H1 (cell line): Measurements from ENCODE around the gene PHF3. TPM values are rescaled to one million over a fixed set of nuclear protein-coding genes. Genes with fewer than 3 reads are reported as not detected.

Experiments used
- CTCF ChIA-PET: fragments of 300-600 bp; sonication (Branson Sonifier 250); formaldehyde crosslinking; loops from one replicate; lab custom pipeline; 2021; ENCODE audit not compliant: partially characterized antibody; lab: Charles Lee
- POLR2A ChIA-PET: fragments of 300-600 bp; sonication (Branson Sonifier 250); formaldehyde crosslinking; loops from one replicate; lab custom pipeline; 2021; ENCODE audit warnings: inconsistent platforms; ENCODE audit not compliant: partially characterized antibody; lab: Charles Lee
- DNase-seq, 2 experiments: peaks; one replicate each; pipeline versions ENCODE4 v3.0.0 to v3.0.0-alpha.2; 2010 to 2022; ENCODE audit warnings: low spot score in 2 of 2, low read depth in 1 of 2, mixed read lengths in 1 of 2
- FAIRE-seq: peaks from 2 replicates; lab custom pipeline; 2011; peaks lifted over from hg19 to GRCh38; lab: Jason Lieb, UNC
- H2AFZ ChIP-seq: 2 replicates; pipeline ENCODE4 v1.8.1; 2012; ENCODE audit warnings: low read length, inconsistent platforms
- H2AK5ac ChIP-seq: 2 replicates; pipeline ENCODE4 v1.6.1; 2013; ENCODE audit warnings: low read depth, low read length
- H2BK120ac ChIP-seq: replicated peaks from 2 replicates; pipeline ENCODE3; 2013; ENCODE audit warnings: low read depth, low read length, inconsistent platforms
- H2BK12ac ChIP-seq: 2 replicates; pipeline ENCODE4 v1.6.1; 2013; ENCODE audit warnings: low read depth, low read length
- H2BK15ac ChIP-seq: 2 replicates; pipeline ENCODE4 v1.6.1; 2013; ENCODE audit warnings: low read length
- H2BK20ac ChIP-seq: 2 replicates; pipeline ENCODE4 v1.6.1; 2013; ENCODE audit warnings: low read length
- H2BK5ac ChIP-seq: 2 replicates; pipeline ENCODE4 v1.6.1; 2013; ENCODE audit warnings: low read depth, low read length
- H3K14ac ChIP-seq: 2 replicates; pipeline ENCODE4 v1.6.1; 2013; ENCODE audit warnings: inconsistent platforms; ENCODE audit not compliant: insufficient read length
- H3K18ac ChIP-seq: 2 replicates; pipeline ENCODE4 v1.6.1; 2013; ENCODE audit warnings: low read length; ENCODE audit errors: extremely low read depth
- H3K23ac ChIP-seq: 2 replicates; pipeline ENCODE4 v1.6.1; 2013; ENCODE audit warnings: inconsistent platforms; ENCODE audit not compliant: insufficient read length
- H3K23me2 ChIP-seq: 2 replicates; pipeline ENCODE4 v1.6.1; 2013; ENCODE audit warnings: low read depth, low read length
- H3K27ac ChIP-seq: 2 replicates; pipeline ENCODE4 v1.6.1; 2011; ENCODE audit warnings: low read depth, low read length, inconsistent platforms
- H3K27me3 ChIP-seq, 4 experiments: replicated peaks in 1 of 4; 1 replicate in 1 of 4; 2 replicates in 3 of 4; pipeline versions ENCODE4 v1.6.1 to v1.8.1; 2011 to 2013; ENCODE audit warnings: low read length in 3 of 4, mild to moderate bottlenecking in 3 of 4, inconsistent platforms in 2 of 4, mixed read lengths in 2 of 4, moderate library complexity in 1 of 4; ENCODE audit not compliant: control insufficient read depth in 3 of 4, insufficient read depth in 3 of 4; ENCODE audit errors: extremely low read depth in 1 of 4
- H3K36me3 ChIP-seq, 4 experiments: 2 replicates each; pipeline versions ENCODE4 v1.6.1 to v1.8.1; 2011 to 2013; ENCODE audit warnings: mild to moderate bottlenecking in 4 of 4, low read length in 3 of 4, moderate library complexity in 2 of 4, control low read depth in 1 of 4, inconsistent platforms in 1 of 4; ENCODE audit not compliant: insufficient read depth in 4 of 4, control insufficient read depth in 2 of 4
- H3K4ac ChIP-seq: replicated peaks from 2 replicates; pipeline ENCODE3; 2013; ENCODE audit warnings: low read length, low read depth, mixed read lengths, inconsistent platforms; ENCODE audit not compliant: insufficient read length
- H3K4me1 ChIP-seq, 4 experiments: replicated peaks in 1 of 4; 1 replicate in 1 of 4; 2 replicates in 3 of 4; pipeline versions ENCODE4 v1.6.1 to v1.8.1; 2011 to 2013; ENCODE audit warnings: low read length in 3 of 4, inconsistent platforms in 2 of 4, mixed read lengths in 1 of 4; ENCODE audit not compliant: insufficient read depth in 4 of 4, control insufficient read depth in 3 of 4
- H3K4me2 ChIP-seq, 2 experiments: 2 replicates each; pipeline versions ENCODE4 v1.6.1 to v1.8.1; 2011 to 2013; ENCODE audit warnings: low read depth in 2 of 2, low read length in 2 of 2, control low read depth in 1 of 2, inconsistent platforms in 1 of 2, mild to moderate bottlenecking in 1 of 2; ENCODE audit not compliant: insufficient read depth in 1 of 2
- H3K4me3 ChIP-seq, 4 experiments: fragments of 200-600, 300-600 bp in 1 of 4; sonication (generic), shearing (Covaris generic), sonication (Bioruptor Twin) in 1 of 4; 2 replicates each; pipeline versions ENCODE4 v1.5.1 to v1.8.1; 2011 to 2016; ENCODE audit warnings: low read length in 4 of 4, low read depth in 3 of 4, control low read depth in 2 of 4, inconsistent platforms in 2 of 4, mild to moderate bottlenecking in 2 of 4, mixed read lengths in 1 of 4, moderate library complexity in 1 of 4; ENCODE audit not compliant: insufficient read depth in 2 of 4; ENCODE audit errors: extremely low read depth in 1 of 4
- H3K56ac ChIP-seq: replicated peaks from 2 replicates; pipeline ENCODE3; 2013; ENCODE audit warnings: low read depth, mild to moderate bottlenecking, mixed read lengths, low read length, inconsistent platforms; ENCODE audit not compliant: insufficient read length
- H3K79me1 ChIP-seq: 2 replicates; pipeline ENCODE4 v1.6.1; 2013; ENCODE audit warnings: low read depth, low read length, control low read depth
- H3K79me2 ChIP-seq, 2 experiments: 2 replicates each; pipeline versions ENCODE4 v1.6.1 to v1.8.1; 2012 to 2013; ENCODE audit warnings: low read length in 2 of 2, mild to moderate bottlenecking in 2 of 2, inconsistent platforms in 1 of 2; ENCODE audit not compliant: insufficient read depth in 2 of 2, control insufficient read depth in 1 of 2
- H3K9ac ChIP-seq, 4 experiments: replicated peaks in 1 of 4; 1 replicate in 1 of 4; 2 replicates in 3 of 4; pipeline versions ENCODE4 v1.6.1 to v1.8.1; 2011 to 2013; ENCODE audit warnings: low read depth in 3 of 4, low read length in 3 of 4, control low read depth in 2 of 4, mild to moderate bottlenecking in 2 of 4, moderate library complexity in 2 of 4, inconsistent platforms in 1 of 4; ENCODE audit errors: extremely low read depth in 1 of 4
- H3K9me3 ChIP-seq, 2 experiments: 2 replicates each; pipeline versions ENCODE4 v1.6.1 to v1.8.1; 2012 to 2013; ENCODE audit warnings: mild to moderate bottlenecking in 2 of 2, moderate library complexity in 2 of 2, control low read depth in 1 of 2, inconsistent platforms in 1 of 2, low read depth in 1 of 2, low read length in 1 of 2, mixed read lengths in 1 of 2; ENCODE audit not compliant: insufficient read depth in 2 of 2
- H4K20me1 ChIP-seq, 2 experiments: replicated peaks in 1 of 2; 2 replicates each; pipeline versions ENCODE3 to v1.8.1; 2011 to 2013; ENCODE audit warnings: inconsistent platforms in 2 of 2, low read length in 2 of 2, mild to moderate bottlenecking in 1 of 2; ENCODE audit not compliant: insufficient read depth in 2 of 2, control insufficient read depth in 1 of 2
- H4K5ac ChIP-seq: 2 replicates; pipeline ENCODE4 v1.6.1; 2013; ENCODE audit warnings: low read length, low read depth, mixed read lengths, inconsistent platforms; ENCODE audit not compliant: insufficient read length
- H4K8ac ChIP-seq: 2 replicates; pipeline ENCODE4 v1.8.0; 2013; ENCODE audit warnings: mild to moderate bottlenecking, moderate library complexity, low read length, inconsistent platforms; ENCODE audit not compliant: insufficient read depth; ENCODE audit errors: extremely low read depth
- H4K91ac ChIP-seq: replicated peaks from 2 replicates; pipeline ENCODE3; 2013; ENCODE audit warnings: low read length, mixed read lengths, inconsistent platforms; ENCODE audit not compliant: insufficient read length
- ASH2L ChIP-seq: fragments of 200-600, 300-600 bp; sonication (generic); IDR thresholded peaks from one replicate; pipeline ENCODE4 v1.7.1; 2017; ENCODE audit warnings: low read length
- BCL11A ChIP-seq, 2 experiments: IDR thresholded peaks; one replicate each; pipeline ENCODE4 v1.6.1; 2011; ENCODE audit warnings: low read depth in 2 of 2, low read length in 2 of 2, mild to moderate bottlenecking in 2 of 2
- CBX5 ChIP-seq: fragments of 300-800, 300-1000 bp; sonication (generic); IDR thresholded peaks from 2 replicates; pipeline ENCODE4 v1.7.1; 2016; ENCODE audit warnings: antibody characterized with exemption, low read length, low read depth
- FOSL1 ChIP-seq: IDR thresholded peaks from 2 replicates; pipeline ENCODE4 v1.6.1; 2011; ENCODE audit warnings: mild to moderate bottlenecking, low read depth, low read length, moderate library complexity; ENCODE audit not compliant: insufficient read depth
- KDM4A ChIP-seq: IDR thresholded peaks from one replicate; pipeline ENCODE4 v1.7.1; 2012; ENCODE audit warnings: low read depth, mild to moderate bottlenecking, moderate library complexity, low read length, inconsistent platforms; ENCODE audit not compliant: severe bottlenecking
- POLR2AphosphoS5 ChIP-seq: IDR thresholded peaks from 2 replicates; pipeline ENCODE4 v1.6.1; 2011; ENCODE audit warnings: low read depth, low read length
- POU5F1 ChIP-seq: IDR thresholded peaks from 2 replicates; pipeline ENCODE4 v1.6.1; 2011; ENCODE audit warnings: low read depth, mild to moderate bottlenecking, low read length, moderate library complexity
- SIN3A ChIP-seq, 2 experiments: IDR thresholded peaks in 1 of 2; conservative IDR thresholded peaks in 1 of 2; 2 replicates each; pipeline ENCODE4 v1.6.1; 2011 to 2012; ENCODE audit warnings: low read length in 2 of 2, improper control_type of control experiment in 1 of 2, low read depth in 1 of 2, mild to moderate bottlenecking in 1 of 2
- SP1 ChIP-seq: IDR thresholded peaks from 2 replicates; pipeline ENCODE4 v1.6.1; 2011; ENCODE audit warnings: low read depth, low read length
- SP2 ChIP-seq: IDR thresholded peaks from 2 replicates; pipeline ENCODE4 v1.6.1; 2012; ENCODE audit warnings: mild to moderate bottlenecking, low read length, inconsistent platforms
- USF2 ChIP-seq: IDR thresholded peaks from 2 replicates; pipeline ENCODE4 v1.6.1; 2011; ENCODE audit warnings: low read length, improper control_type of control experiment
- WGBS, 2 experiments: shearing (Covaris generic) in 1 of 2; methylation state at CpG; one replicate each; pipeline versions ENCODE4 v1.1.6 to v1.1.7; 2013 to 2015; ENCODE audit warnings: low lambda C conversion rate in 2 of 2, mixed read lengths in 2 of 2, inconsistent platforms in 1 of 2, low coverage in 1 of 2, missing lambda C conversion rate in 1 of 2; ENCODE audit not compliant: insufficient replicate concordance in 2 of 2, insufficient coverage in 1 of 2, insufficient read length in 1 of 2; ENCODE audit errors: extremely low coverage in 1 of 2, missing lambda C conversion rate in 1 of 2; 5-methylcytosine and 5-hydroxymethylcytosine counted together
- polyA plus RNA-seq, 7 experiments: library from polyadenylated mRNA; depleted of rRNA in 3 of 7; stranded (reverse) in 5 of 7; unstranded in 2 of 7; fragments of >200 nt in 5 of 7; fragments of 200-250 nt in 2 of 7; gene quantifications; 1 replicate in 5 of 7; 2 replicates in 1 of 7; 4 replicates in 1 of 7; pipeline versions ENCODE4 v1.2.1 to v1.2.3, GENCODE V29; 2011 to 2013; ENCODE audit warnings: missing spikeins in 2 of 7, mixed read lengths in 2 of 7
- total RNA-seq: library from RNA; stranded (reverse); fragmentation: NEBNext Ultra II Directional; extraction: Animal tissue kit (Norgen Biotek cat#: 25700); gene quantifications from 2 replicates; pipeline ENCODE4 v1.2.1, GENCODE V29; 2021

The PHF3 gene
- total and polyA plus RNA-seq, 2 of the 8 experiments (the other 6 are each of a cell fraction or from before 2014, with no cell fraction given) = 10.1 to 69.3 TPM

- no peak overlapping the region for H4K8ac ChIP-seq
- no peaks in the 10 kb centered on the region for H3K27me3 ChIP-seq
- H3K23me2 ChIP-seq = no peaks in the 10 kb centered on the region; the same call in 1 of the 2 replicates
- no peaks in the 10 kb centered on the region for H3K36me3 ChIP-seq
- H3K27ac ChIP-seq = no peak overlapping the region
- H3K18ac ChIP-seq = no peak overlapping the region
- no peak overlapping the region for H4K5ac ChIP-seq
- no peak overlapping the region for H3K4me3 ChIP-seq
- 86% methylated on average over 1 of the region's 1 CpG; no CpG with 5 or more reads in 1 of the 2 experiments for WGBS, 2 experiments
- H3K4ac ChIP-seq = no peak overlapping the region
- no peaks in the 10 kb centered on the region for H3K79me1 ChIP-seq
- H3K4me2 ChIP-seq = no peak overlapping the region
- DNase-seq (no peak), FAIRE-seq (no peak)
- CTCF ChIA-PET = interaction anchor here (0.6 to 3.8 kb wide), 2 partner anchors 12 to 232 kb away, joined by 3 to 24 read pairs; no protein-coding TSS in a partner anchor
- H2BK5ac ChIP-seq = no peak overlapping the region
- no peak overlapping the region for H3K56ac ChIP-seq
- H4K91ac ChIP-seq = no peak overlapping the region
- H2BK120ac ChIP-seq = no peak overlapping the region
- no peak overlapping the region for H3K9ac ChIP-seq
- no peak overlapping the region for H2BK15ac ChIP-seq
- no peak overlapping the region for H2BK12ac ChIP-seq
- H3K14ac ChIP-seq = no peak overlapping the region
- H3K23ac ChIP-seq = no peak overlapping the region
- POLR2A ChIA-PET = interaction anchor here (1.4 kb wide), 1 partner anchor 37 kb away, joined by 4 read pairs; no protein-coding TSS in a partner anchor
- no peaks in the 10 kb centered on the region for H4K20me1 ChIP-seq
- H3K9me3 ChIP-seq = no peaks in the 10 kb centered on the region
- H2BK20ac ChIP-seq = no peak overlapping the region
- H3K79me2 ChIP-seq = no peaks in the 10 kb centered on the region
- H2AFZ ChIP-seq = no peak overlapping the region
- no peak overlapping the region for H2AK5ac ChIP-seq
- no peaks in the 10 kb centered on the region for H3K4me1 ChIP-seq
- TF ChIP-seq SP1 (no peak), POU5F1 (no peak), SIN3A (conservative IDR thresholded peaks at IDR 0.05 in 1 of 2, IDR thresholded peaks at IDR 0.05 in 1 of 2; ENCODE audit: low read depth in 1 of 2, low read length in 2 of 2) (no peak), BCL11A (IDR thresholded peaks at IDR 0.05; ENCODE audit: low read depth in 2 of 2, low read length in 2 of 2) (no peak), FOSL1 (no peak), SP2 (no peak), KDM4A (no peak), POLR2AphosphoS5 (no peak), ASH2L (no peak), USF2 (no peak), CBX5 (no peak)
Observed at GRCh38 chr6:63610944-63611343, 24.7 kb upstream of the PHF3 start.
